ENCODE results near the gene PI4K2A.

DNA sequence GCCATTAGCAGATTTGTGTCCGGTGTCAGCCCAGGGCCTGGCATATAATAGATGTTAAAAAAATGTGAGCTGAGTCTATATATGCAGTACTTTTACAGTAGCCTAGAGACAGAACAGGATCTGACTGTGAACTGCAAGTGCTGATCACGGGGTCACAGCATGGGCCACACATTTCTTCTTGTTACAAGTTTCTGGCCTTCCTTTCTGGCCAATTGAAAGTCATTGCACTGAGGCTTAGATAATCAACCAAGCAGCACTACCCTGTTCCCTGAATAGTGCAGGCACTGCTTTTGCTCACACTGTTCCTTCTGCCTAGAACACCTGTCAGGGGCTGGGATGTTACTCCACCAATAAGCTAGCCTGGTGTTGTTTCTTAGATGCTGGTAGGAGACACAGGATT, 67.7 kb downstream of the PI4K2A start:
- no peak for TF ChIP-seq CTCF (IDR thresholded peaks at IDR 0.05; ENCODE audit: low read length)
- no peak for TF ChIP-seq EZH2 (IDR thresholded peaks at IDR 0.05; ENCODE audit: borderline replicate concordance, low read length)
